K562 (cell line): ENCODE results near the gene GANAB. TPM values are rescaled to one million over a fixed set of nuclear protein-coding genes. Genes with fewer than 3 reads are reported as not detected.

Source experiments
- ATAC-seq: fragments of 200-7000 bp; cut with Tn5 transposase; 3 replicates; pipeline ENCODE4 v1.9.1; 2020; ENCODE audit warnings: moderate library complexity
- BruUV-seq: library from RNA; stranded (reverse); fragments of 400-500 nt; replicated peaks from 2 replicates; lab custom pipeline; 2021; lab: Mats Ljungman, UMichigan
- CTCF ChIA-PET: fragments of 300-600 bp; formaldehyde crosslinking; extraction: SDS; loops from one replicate; lab custom pipeline; 2021; ENCODE audit warnings: low intra/inter-chr PET ratio; lab: Yijun Ruan, JAX
- POLR2A ChIA-PET: fragments of 300-600, 350-650 bp; sonication (Branson Sonifier 250); formaldehyde crosslinking; extraction: SDS; loops from one replicate; lab custom pipeline; 2021; ENCODE audit warnings: antibody characterized with exemption, inconsistent platforms; lab: Yijun Ruan, JAX
- DNase-seq, 4 experiments: peaks; one replicate each; pipeline versions ENCODE4 v3.0.0 to v3.0.0-alpha.2; 2011 to 2018; ENCODE audit warnings: low spot score in 3 of 4, mixed read lengths in 3 of 4; ENCODE audit errors: extremely low read depth in 1 of 4
- FAIRE-seq: peaks from 2 replicates; lab custom pipeline; 2011; peaks lifted over from hg19 to GRCh38; lab: Jason Lieb, UNC
- H2AFZ ChIP-seq: 2 replicates; pipeline ENCODE4 v1.6.0; 2011; ENCODE audit warnings: low read depth, low read length, control low read depth, inconsistent platforms
- H3K27ac ChIP-seq: fragments of 200-600 bp; 3 replicates; pipeline ENCODE4 v1.8.0; 2011; ENCODE audit warnings: low read depth, mild to moderate bottlenecking, control low read depth, inconsistent platforms, low read length, moderate library complexity, mixed read lengths; ENCODE audit errors: extremely low read depth
- H3K27me3 ChIP-seq, 2 experiments: fragments of 300-600 bp in 1 of 2; 2 replicates in 1 of 2; 3 replicates in 1 of 2; pipeline versions ENCODE4 v1.6.0 to v1.8.0; 2011; ENCODE audit warnings: inconsistent platforms in 2 of 2, low read length in 2 of 2, mild to moderate bottlenecking in 1 of 2, mixed read lengths in 1 of 2, moderate library complexity in 1 of 2; ENCODE audit not compliant: control insufficient read depth in 2 of 2, insufficient read depth in 2 of 2
- H3K36me3 ChIP-seq: fragments of 300-600 bp; 3 replicates; pipeline ENCODE4 v1.8.0; 2011; ENCODE audit warnings: mild to moderate bottlenecking, low read length, inconsistent platforms; ENCODE audit not compliant: control insufficient read depth, insufficient read depth
- H3K4me1 ChIP-seq, 2 experiments: fragments of 200-600 bp in 1 of 2; replicated peaks in 1 of 2; 2 replicates in 1 of 2; 3 replicates in 1 of 2; pipeline versions ENCODE4 v1.5.1 to v1.8.0; 2011; ENCODE audit warnings: inconsistent platforms in 2 of 2, low read length in 2 of 2, mild to moderate bottlenecking in 1 of 2, mixed read lengths in 1 of 2, moderate library complexity in 1 of 2; ENCODE audit not compliant: control insufficient read depth in 2 of 2, insufficient read depth in 2 of 2
- H3K4me2 ChIP-seq: 2 replicates; pipeline ENCODE4 v1.6.1; 2011; ENCODE audit warnings: low read length, control low read depth, inconsistent platforms, mixed read lengths; ENCODE audit not compliant: insufficient read depth
- H3K4me3 ChIP-seq: fragments of 200-600 bp; sonication (generic), shearing (Covaris generic); 2 replicates; pipeline ENCODE4 v1.5.1; 2016; ENCODE audit warnings: control low read depth, inconsistent platforms
- H3K79me2 ChIP-seq: fragments of 200-600 bp; 3 replicates; pipeline ENCODE4 v1.8.0; 2011; ENCODE audit warnings: low read length, inconsistent platforms; ENCODE audit not compliant: control insufficient read depth, insufficient read depth
- H3K9ac ChIP-seq, 2 experiments: 2 replicates each; pipeline versions ENCODE4 v1.6.0 to v1.6.1; 2011; ENCODE audit warnings: low read depth in 2 of 2, low read length in 2 of 2, control low read depth in 1 of 2, inconsistent platforms in 1 of 2, mild to moderate bottlenecking in 1 of 2, mixed read lengths in 1 of 2; ENCODE audit not compliant: insufficient read depth in 1 of 2
- H3K9me1 ChIP-seq: one replicate; pipeline ENCODE4 v1.6.0; 2011; ENCODE audit warnings: inconsistent platforms, mild to moderate bottlenecking, low read length, moderate library complexity; ENCODE audit not compliant: control insufficient read depth, insufficient read depth
- H3K9me3 ChIP-seq: replicated peaks from 2 replicates; pipeline ENCODE4 v1.5.1; 2011; ENCODE audit warnings: low read depth, low read length, inconsistent platforms; ENCODE audit not compliant: control insufficient read depth, insufficient read depth
- H4K20me1 ChIP-seq: replicated peaks from 2 replicates; pipeline ENCODE4 v1.6.1; 2011; ENCODE audit warnings: low read length, inconsistent platforms, mixed read lengths; ENCODE audit not compliant: control insufficient read depth, insufficient read depth
- ARID1B ChIP-seq: fragments of 450-650 bp; IDR thresholded peaks from 2 replicates; pipeline ENCODE4 v1.6.1; 2016; ENCODE audit warnings: antibody characterized with exemption, mild to moderate bottlenecking, inconsistent platforms
- CREB1 ChIP-seq, 2 experiments: sonication (generic) in 1 of 2; formaldehyde crosslinking in 1 of 2; IDR thresholded peaks; 2 replicates each; pipeline versions ENCODE4 v1.6.1 to v1.8.0; 2012 to 2022; ENCODE audit warnings: inconsistent platforms in 1 of 2, mild to moderate bottlenecking in 1 of 2, missing genetic modification reagents in 1 of 2, moderate library complexity in 1 of 2
- HDAC2 ChIP-seq: fragments of 450-650 bp; IDR thresholded peaks from 2 replicates; pipeline ENCODE4 v1.6.1; 2016; ENCODE audit warnings: mild to moderate bottlenecking
- ID3 ChIP-seq, 2 experiments: fragments of 250-450 bp in 1 of 2; fragments of 450-650 bp in 1 of 2; sonication (Bioruptor Pico) in 1 of 2; IDR thresholded peaks; 2 replicates each; pipeline versions ENCODE4 v1.6.1 to v1.8.0; 2016 to 2021; ENCODE audit warnings: mild to moderate bottlenecking in 2 of 2, moderate library complexity in 2 of 2, missing compliant biosample characterization in 1 of 2, missing genetic modification characterization in 1 of 2
- KDM5B ChIP-seq: fragments of 200-600 bp; sonication (generic); IDR thresholded peaks from 2 replicates; pipeline ENCODE4 v1.6.1; 2012; ENCODE audit warnings: low read depth, mild to moderate bottlenecking, moderate library complexity, low read length, control low read depth, inconsistent platforms; ENCODE audit not compliant: insufficient replicate concordance
- MBD2 ChIP-seq: sonication (generic); IDR thresholded peaks from 2 replicates; pipeline ENCODE4 v1.6.1; 2016; ENCODE audit warnings: low read depth, borderline replicate concordance
- MCM3 ChIP-seq: fragments of 450-650 bp; IDR thresholded peaks from 2 replicates; pipeline ENCODE4 v1.6.1; 2016
- MYC ChIP-seq, 2 experiments: fragments of 250-450 bp in 1 of 2; sonication (Bioruptor Pico) in 1 of 2; IDR thresholded peaks; 2 replicates each; pipeline versions ENCODE4 v1.5.1 to v1.6.1; 2012 to 2021; ENCODE audit warnings: low read depth in 2 of 2, borderline replicate concordance in 1 of 2, improper control_type of control experiment in 1 of 2, low read length in 1 of 2, mild to moderate bottlenecking in 1 of 2, moderate library complexity in 1 of 2
- NBN ChIP-seq: fragments of 450-650 bp; IDR thresholded peaks from 2 replicates; pipeline ENCODE4 v1.6.1; 2016; ENCODE audit warnings: low read depth, mild to moderate bottlenecking
- RAD21 ChIP-seq, 2 experiments: fragments of 250-450 bp in 1 of 2; fragments of 450-650 bp in 1 of 2; sonication (Bioruptor Pico) in 1 of 2; formaldehyde crosslinking in 1 of 2; IDR thresholded peaks in 1 of 2; conservative IDR thresholded peaks in 1 of 2; 2 replicates each; pipeline versions ENCODE4 v1.4.0 to v1.8.0; 2020 to 2022; ENCODE audit warnings: mild to moderate bottlenecking in 2 of 2, moderate library complexity in 1 of 2
- SMARCA5 ChIP-seq: fragments of 450-650 bp; IDR thresholded peaks from 2 replicates; pipeline ENCODE4 v1.6.1; 2016
- THRB ChIP-seq: fragments of 450-650 bp; formaldehyde crosslinking; conservative IDR thresholded peaks from 2 replicates; pipeline ENCODE4 v1.4.0; 2022; ENCODE audit warnings: mild to moderate bottlenecking, missing genetic modification characterization
- YBX1 ChIP-seq: fragments of 450-650 bp; IDR thresholded peaks from 2 replicates; pipeline ENCODE4 v1.7.1; 2016; ENCODE audit warnings: mild to moderate bottlenecking
- ZNF24 ChIP-seq: fragments of 450-650 bp; IDR thresholded peaks from 2 replicates; pipeline ENCODE4 v1.6.1; 2016
- ZNF263 ChIP-seq: sonication (generic); formaldehyde crosslinking; IDR thresholded peaks from 2 replicates; pipeline ENCODE4 v1.8.0; 2022; ENCODE audit warnings: mild to moderate bottlenecking, missing genetic modification reagents, borderline replicate concordance
- WGBS: fragments of 100-300 bp; shearing (Covaris generic); methylation state at CpG from one replicate; pipeline ENCODE4 v1.1.6; 2016; ENCODE audit warnings: low coverage, mixed read lengths; ENCODE audit not compliant: insufficient coverage; ENCODE audit errors: missing lambda C conversion rate; 5-methylcytosine and 5-hydroxymethylcytosine counted together
- in situ Hi-C: fragments of 300-500 bp; cut with MboI; formaldehyde crosslinking; loops from 4 replicates; pipeline ENCODE4 v1.15.0; 2018; ENCODE audit warnings: inconsistent platforms, mixed read lengths
- intact Hi-C: fragments of 100-400 bp; cut with micrococcal nuclease; formaldehyde crosslinking; loops from 2 replicates; pipeline ENCODE4 v1.14.2; 2022
- polyA plus RNA-seq, 8 experiments: library from polyadenylated mRNA; depleted of rRNA in 4 of 8; stranded (reverse) in 5 of 8; unstranded in 3 of 8; fragments of >200 nt; fragmentation: Nextera tagmentation in 2 of 8; fragmentation: Illumina TruSeq in 1 of 8; extraction: Ambion mirVana in 2 of 8; extraction: Trizol in 1 of 8; gene quantifications; 2 replicates each; pipeline versions ENCODE4 v1.2.1 to v1.2.3, GENCODE V29; 2011 to 2014; ENCODE audit warnings: inconsistent platforms in 1 of 8, missing spikeins in 1 of 8
- total RNA-seq, 7 experiments: library from RNA; depleted of rRNA in 6 of 7; stranded (reverse); fragments of >200 nt in 6 of 7; fragmentation: Illumina TruSeq in 2 of 7; extraction: Trizol in 2 of 7; gene quantifications; 2 replicates each; pipeline versions ENCODE4 v1.2.1 to v1.2.3, GENCODE V29; 2011 to 2021; ENCODE audit warnings: low replicate concordance in 1 of 7
- TF ChIP-seq, protein P1 (sequence below): fragments of 450-650 bp; IDR thresholded peaks from 2 replicates; pipeline ENCODE4 v1.6.1; 2016; ENCODE audit warnings: antibody characterized with exemption

GANAB gene
- total and polyA plus RNA-seq, 9 of the 15 experiments (the other 6 are each of a cell fraction or from before 2014, with no cell fraction given): 6.5 to 284 (median 161) TPM

DNA sequence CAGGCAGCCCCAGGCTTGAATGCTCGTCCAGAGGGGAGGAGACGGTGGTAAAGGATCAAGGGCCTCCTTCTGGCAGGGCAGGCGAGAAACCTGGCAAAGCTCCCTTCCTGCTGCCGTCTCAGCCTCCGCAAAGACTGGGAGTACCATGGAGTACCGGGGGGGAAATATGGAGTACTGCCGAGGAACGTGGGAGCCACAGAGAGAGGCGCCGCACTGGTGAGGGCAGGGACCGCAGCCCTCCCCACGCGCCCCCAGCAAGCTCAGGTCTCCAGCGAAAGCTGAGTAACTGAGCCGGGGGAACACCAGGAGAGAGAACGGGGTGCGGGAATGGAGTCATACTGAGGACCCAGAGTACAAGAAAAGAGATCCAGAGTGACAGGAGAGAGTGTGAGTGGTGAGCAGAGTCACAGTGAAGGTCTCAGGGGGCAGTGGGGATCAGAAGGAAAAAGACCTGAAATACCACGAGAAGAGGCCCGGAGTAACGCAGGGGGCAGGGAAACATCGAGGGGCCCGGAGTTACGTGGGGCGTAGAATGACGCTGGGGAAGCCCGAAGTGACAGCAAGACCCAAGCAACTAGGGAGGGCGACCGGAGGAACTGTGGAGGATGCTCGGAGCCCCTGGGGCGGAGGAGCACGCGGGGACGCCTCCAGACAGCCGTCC lies 34.6 kb downstream of the GANAB start:
- WGBS: under 1% methylated on average over 26 of the region's 34 CpGs
- peak overlapping the region; percentile 90 for H3K27ac ChIP-seq
- CTCF ChIA-PET: interaction anchor here (0.6 to 2.6 kb wide), 7 partner anchors 10 to 216 kb away, joined by 3 to 17 read pairs (median 4); partner anchors contain the start of genes B3GAT3 and GANAB
- in situ Hi-C loops (no loop called here), intact Hi-C loops (loop anchor here (2.0 to 5.0 kb wide), 2 partner anchors 35 to 80 kb away; partner anchors contain the start of gene GANAB)
- POLR2A ChIA-PET: interaction anchor here (0.9 to 1.9 kb wide), 12 partner anchors 9 to 244 kb away, joined by 3 to 7 read pairs (median 4); partner anchors contain the start of genes B3GAT3, C11orf98, CSKMT and EEF1G
- no peaks in the 10 kb centered on the region for H3K9me3 ChIP-seq
- H3K9ac ChIP-seq: peak overlapping the region; percentile 93
- TSS peak; percentile 25 for BruUV-seq
- H3K4me2 ChIP-seq: peak overlapping the region; percentile 96
- H3K36me3 ChIP-seq: peaks cover 58% of the 10 kb centered on the region
- H3K79me2 ChIP-seq: peaks cover 25% of the 10 kb centered on the region
- H3K9me1 ChIP-seq: peaks cover 2% of the 10 kb centered on the region
- ATAC-seq (peak; percentile 51), DNase-seq (peak; percentile 53 to 71 (median 62)), FAIRE-seq (peak; percentile 74)
- H2AFZ ChIP-seq: peak overlapping the region; percentile 87
- H4K20me1 ChIP-seq: 0 out of 2 replicates have a peak, but pooled peaks cover 5% of the 10 kb centered on the region
- peaks cover 29 to 64% of the 10 kb centered on the region in 2 experiments for H3K4me1 ChIP-seq
- H3K4me3 ChIP-seq: peak overlapping the region; percentile 75
- H3K27me3 ChIP-seq: no peaks in the 10 kb centered on the region
- TF ChIP-seq MCM3: no peak
- TF ChIP-seq NBN: peak; percentile 60; the same call in 1 of the 2 replicates
- TF ChIP-seq MBD2: 0 out of 2 replicates have a peak, but pooled peaks have one; percentile 41
- TF ChIP-seq SMARCA5: peak; percentile 83; the same call in 1 of the 2 replicates
- no peak for TF ChIP-seq CREB1 (IDR thresholded peaks at IDR 0.05)
- peak; percentile 30; the same call in 1 of the 2 replicates for TF ChIP-seq CREB1 (CRISPR knock-in tag; IDR thresholded peaks at IDR 0.05)
- TF ChIP-seq ZNF263: peak; percentile 67; the same call in 1 of the 2 replicates
- TF ChIP-seq RAD21 (CRISPR knock-in tag; conservative IDR thresholded peaks at IDR 0.05 in 1 of 2, IDR thresholded peaks at IDR 0.05 in 1 of 2): peak in 1 of 2 experiments; percentile 13; a peak in 1 of 4 replicates
- TF ChIP-seq, protein P1, sequence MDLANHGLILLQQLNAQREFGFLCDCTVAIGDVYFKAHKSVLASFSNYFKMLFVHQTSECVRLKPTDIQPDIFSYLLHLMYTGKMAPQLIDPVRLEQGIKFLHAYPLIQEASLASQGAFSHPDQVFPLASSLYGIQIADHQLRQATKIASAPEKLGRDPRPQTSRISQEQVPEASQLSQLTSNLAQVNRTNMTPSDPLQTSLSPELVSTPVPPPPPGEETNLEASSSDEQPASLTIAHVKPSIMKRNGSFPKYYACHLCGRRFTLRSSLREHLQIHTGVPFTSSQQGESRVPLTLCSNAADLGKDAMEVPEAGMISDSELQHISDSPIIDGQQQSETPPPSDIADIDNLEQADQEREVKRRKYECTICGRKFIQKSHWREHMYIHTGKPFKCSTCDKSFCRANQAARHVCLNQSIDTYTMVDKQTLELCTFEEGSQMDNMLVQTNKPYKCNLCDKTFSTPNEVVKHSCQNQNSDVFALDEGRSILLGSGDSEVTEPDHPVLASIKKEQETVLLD: peak; percentile 65; the same call in 1 of the 2 replicates
- no peak for TF ChIP-seq YBX1
- no peak for TF ChIP-seq ID3 (CRISPR knock-in tag; IDR thresholded peaks at IDR 0.05)
- 0 out of 2 replicates have a peak, but pooled peaks have one; percentile 33 for TF ChIP-seq ID3 (tag; IDR thresholded peaks at IDR 0.05)
- no peak for TF ChIP-seq ZNF24
- TF ChIP-seq MYC (IDR thresholded peaks at IDR 0.05; ENCODE audit: low read depth, low read length): peak; percentile 73; the same call in 1 of the 2 replicates
- no peak for TF ChIP-seq MYC (CRISPR knock-in tag; IDR thresholded peaks at IDR 0.05; ENCODE audit: borderline replicate concordance, low read depth)
- peak; percentile 91 for TF ChIP-seq HDAC2
- 0 out of 2 replicates have a peak, but pooled peaks have one; percentile 44 for TF ChIP-seq THRB (CRISPR knock-in tag)
- TF ChIP-seq ARID1B: 0 out of 2 replicates have a peak, but pooled peaks have one; percentile 28
- TF ChIP-seq KDM5B: peak; percentile 42
